B cell (primary cell): ENCODE results near the gene ACTN1. TPM values are rescaled to one million over a fixed set of nuclear protein-coding genes. Genes with fewer than 3 reads are reported as not detected.

Experiments
- ATAC-seq: fragments of 200-7000 bp; cut with Tn5 transposase; one replicate; pipeline ENCODE4 v1.10.0; 2021; ENCODE audit warnings: low read depth, mild to moderate bottlenecking, moderate number of reproducible peaks, moderate library complexity
- CTCF ChIA-PET: fragments of 350-600 bp; sonication (Branson Sonifier 250); formaldehyde crosslinking; loops from one replicate; lab custom pipeline; 2021; ENCODE audit warnings: antibody characterized with exemption, inconsistent platforms; lab: Charles Lee
- POLR2A ChIA-PET: fragments of 350-600 bp; sonication (Branson Sonifier 250); formaldehyde crosslinking; loops from one replicate; lab custom pipeline; 2021; ENCODE audit warnings: antibody characterized with exemption; lab: Charles Lee
- DNase-seq: peaks from one replicate; pipeline ENCODE4 v3.0.0; 2013
- H2AFZ ChIP-seq: 2 replicates; pipeline ENCODE4 v1.6.1; 2012; ENCODE audit warnings: mild to moderate bottlenecking, low read depth, low read length; ENCODE audit not compliant: insufficient read depth, poor library complexity, severe bottlenecking
- H3K27ac ChIP-seq, 2 donors: 1 replicate in 1 of 2; 2 replicates in 1 of 2; pipeline ENCODE4 v1.5.1; 2012 to 2013; ENCODE audit warnings: low read length in 2 of 2, mild to moderate bottlenecking in 2 of 2, moderate library complexity in 1 of 2
- H3K27me3 ChIP-seq, 4 experiments: fragments of 200-600 bp in 1 of 4; sonication (generic) in 1 of 4; replicated peaks in 1 of 4; 1 replicate in 2 of 4; 2 replicates in 2 of 4; pipeline versions ENCODE4 v1.6.1 to v1.7.0; 2013 to 2016; ENCODE audit warnings: low read length in 3 of 4, mild to moderate bottlenecking in 2 of 4, mixed read lengths in 1 of 4, moderate library complexity in 1 of 4; ENCODE audit not compliant: insufficient read depth in 4 of 4, control insufficient read depth in 3 of 4; ENCODE audit errors: control extremely low read depth in 1 of 4
- H3K36me3 ChIP-seq, 2 experiments: replicated peaks in 1 of 2; 1 replicate in 1 of 2; 2 replicates in 1 of 2; pipeline versions ENCODE4 v1.6.1 to v1.7.1; 2013; ENCODE audit warnings: low read length in 1 of 2; ENCODE audit not compliant: insufficient read depth in 2 of 2, control insufficient read depth in 1 of 2; ENCODE audit errors: control extremely low read depth in 1 of 2, extremely low read depth in 1 of 2
- H3K4me1 ChIP-seq, 2 donors: fragments of 200-600 bp in 1 of 2; sonication (generic) in 1 of 2; 1 replicate in 1 of 2; 2 replicates in 1 of 2; pipeline versions ENCODE4 v1.5.1 to v1.6.1; 2013 to 2017; ENCODE audit warnings: low read length in 2 of 2; ENCODE audit not compliant: control insufficient read depth in 2 of 2, insufficient read depth in 2 of 2
- H3K4me2 ChIP-seq: replicated peaks from 2 replicates; pipeline ENCODE3; 2012; ENCODE audit warnings: mild to moderate bottlenecking, low read depth, low read length; ENCODE audit not compliant: poor library complexity, severe bottlenecking
- H3K4me3 ChIP-seq, 5 experiments: fragments of 200-600 bp in 1 of 5; sonication (generic) in 1 of 5; 1 replicate in 3 of 5; 2 replicates in 2 of 5; pipeline versions ENCODE4 v1.5.1 to v1.7.0; 2011 to 2016; ENCODE audit warnings: low read length in 4 of 5, mild to moderate bottlenecking in 4 of 5, low read depth in 2 of 5, control low read depth in 1 of 5, moderate library complexity in 1 of 5; ENCODE audit not compliant: insufficient read depth in 1 of 5; ENCODE audit errors: control extremely low read depth in 1 of 5, extremely low read depth in 1 of 5
- H3K79me2 ChIP-seq: fragments of 200-600 bp; sonication (generic); one replicate; pipeline ENCODE4 v1.6.0; 2016; ENCODE audit warnings: low read length; ENCODE audit not compliant: control insufficient read depth, insufficient read depth
- H3K9ac ChIP-seq: fragments of 200-600 bp; sonication (generic); 2 replicates; pipeline ENCODE4 v1.6.1; 2017; ENCODE audit warnings: mild to moderate bottlenecking, low read length, moderate library complexity
- H3K9me3 ChIP-seq, 3 donors: one replicate each; pipeline versions ENCODE4 v1.6.1 to v1.7.1; 2013; ENCODE audit warnings: low read length in 2 of 3; ENCODE audit not compliant: control insufficient read depth in 2 of 3, insufficient read depth in 1 of 3; ENCODE audit errors: control extremely low read depth in 1 of 3
- H4K20me1 ChIP-seq: 2 replicates; pipeline ENCODE4 v1.6.0; 2012; ENCODE audit warnings: mild to moderate bottlenecking, low read length; ENCODE audit not compliant: insufficient read depth, control insufficient read depth, poor library complexity, severe bottlenecking
- H3K27ac Mint-ChIP-seq: one replicate; pipeline ENCODE4 v1.8.0; 2021; ENCODE audit warnings: mixed read lengths
- H3K27me3 Mint-ChIP-seq: one replicate; pipeline ENCODE4 v1.8.0; 2021; ENCODE audit warnings: mixed read lengths
- H3K4me1 Mint-ChIP-seq: one replicate; pipeline ENCODE4 v1.8.0; 2021; ENCODE audit warnings: mixed read lengths
- H3K4me3 Mint-ChIP-seq: one replicate; pipeline ENCODE4 v1.8.0; 2021; ENCODE audit warnings: mixed read lengths
- H3K9me3 Mint-ChIP-seq: one replicate; pipeline ENCODE4 v1.8.0; 2022; ENCODE audit warnings: mixed read lengths; ENCODE audit not compliant: insufficient read depth
- CTCF ChIP-seq: fragments of 200-600 bp; IDR thresholded peaks from one replicate; pipeline ENCODE4 v1.8.0; 2022; ENCODE audit warnings: antibody characterized with exemption, mild to moderate bottlenecking
- EZH2 ChIP-seq: IDR thresholded peaks from 2 replicates; pipeline ENCODE4 v1.6.1; 2012; ENCODE audit warnings: borderline replicate concordance, low read depth, mild to moderate bottlenecking, moderate library complexity, low read length; ENCODE audit not compliant: insufficient read depth, poor library complexity, severe bottlenecking
- WGBS: methylation state at CpG from one replicate; pipeline ENCODE4 v1.1.5; 2013; ENCODE audit warnings: missing lambda C conversion rate; ENCODE audit not compliant: insufficient coverage; 5-methylcytosine and 5-hydroxymethylcytosine counted together
- intact Hi-C: fragments of 100-400 bp; cut with micrococcal nuclease; formaldehyde crosslinking; loops from one replicate; pipeline ENCODE4 v1.10.0; 2022
- polyA plus RNA-seq: library from polyadenylated mRNA; depleted of rRNA; stranded (reverse); fragments of >200 nt; gene quantifications from 2 replicates; pipeline ENCODE4 v1.2.3, GENCODE V29; 2012
- total RNA-seq, 2 donors: library from RNA; stranded (reverse); fragments of 120-200 nt in 1 of 2; gene quantifications; 1 replicate in 1 of 2; 2 replicates in 1 of 2; pipeline versions ENCODE4 v1.2.3 to v1.2.4, GENCODE V29; 2013 to 2022

The ACTN1 gene
- total and polyA plus RNA-seq, 2 donors (not counting 1 experiment from before 2014, with no cell fraction given): 0.74 to 0.89 TPM

DNA sequence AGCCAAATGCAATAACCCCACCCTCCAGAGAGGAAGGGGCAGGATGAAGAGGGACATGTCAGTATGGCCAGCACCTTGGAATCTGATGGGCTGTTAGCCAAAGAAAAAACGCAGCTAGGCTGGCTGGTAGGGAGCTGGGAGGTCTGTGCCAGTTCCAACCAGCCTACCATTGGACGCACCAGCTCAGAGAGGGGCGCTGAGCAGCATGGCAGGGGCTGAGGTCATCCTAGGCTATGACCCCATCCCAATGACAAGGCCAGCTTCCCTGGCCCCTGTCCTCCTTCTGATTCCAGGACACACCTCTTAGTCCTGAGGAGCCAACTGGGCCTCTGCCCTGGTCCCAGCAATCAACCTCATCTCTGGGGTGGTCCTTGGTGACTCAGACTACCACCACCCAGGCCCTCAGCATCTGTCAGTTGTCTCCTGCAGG, 12.2 kb downstream of the ACTN1 start:
- H3K9me3 Mint-ChIP-seq: no peaks in the 10 kb centered on the region
- H3K27ac Mint-ChIP-seq: no peak overlapping the region
- intact Hi-C loops: no loop called here
- H3K36me3 ChIP-seq: no peaks in the 10 kb centered on the region
- H3K4me1 Mint-ChIP-seq: no peaks in the 10 kb centered on the region
- no peak overlapping the region for H2AFZ ChIP-seq
- H3K79me2 ChIP-seq: no peaks in the 10 kb centered on the region
- ChIA-PET CTCF (interaction anchor here (1.3 kb wide), 1 partner anchor 104 kb away, joined by 3 read pairs; no protein-coding TSS in a partner anchor), POLR2A (no interaction called here)
- no peak overlapping the region for H3K9ac ChIP-seq
- H3K4me3 ChIP-seq: no peak overlapping the region
- no peak overlapping the region for H3K4me3 Mint-ChIP-seq
- WGBS: 89% methylated on average over 3 of the region's 3 CpGs
- no peak overlapping the region for H3K27ac ChIP-seq
- no peak overlapping the region for H3K4me2 ChIP-seq
- ATAC-seq (no peak), DNase-seq (no peak)
- no peak for TF ChIP-seq EZH2
- no peak for TF ChIP-seq CTCF
- H3K9me3 ChIP-seq: no peaks in the 10 kb centered on the region
- H3K27me3 Mint-ChIP-seq: peaks cover 9% of the 10 kb centered on the region
- H4K20me1 ChIP-seq: no peaks in the 10 kb centered on the region
- no peaks in the 10 kb centered on the region for H3K27me3 ChIP-seq
- H3K4me1 ChIP-seq: no peaks in the 10 kb centered on the region

DNA sequence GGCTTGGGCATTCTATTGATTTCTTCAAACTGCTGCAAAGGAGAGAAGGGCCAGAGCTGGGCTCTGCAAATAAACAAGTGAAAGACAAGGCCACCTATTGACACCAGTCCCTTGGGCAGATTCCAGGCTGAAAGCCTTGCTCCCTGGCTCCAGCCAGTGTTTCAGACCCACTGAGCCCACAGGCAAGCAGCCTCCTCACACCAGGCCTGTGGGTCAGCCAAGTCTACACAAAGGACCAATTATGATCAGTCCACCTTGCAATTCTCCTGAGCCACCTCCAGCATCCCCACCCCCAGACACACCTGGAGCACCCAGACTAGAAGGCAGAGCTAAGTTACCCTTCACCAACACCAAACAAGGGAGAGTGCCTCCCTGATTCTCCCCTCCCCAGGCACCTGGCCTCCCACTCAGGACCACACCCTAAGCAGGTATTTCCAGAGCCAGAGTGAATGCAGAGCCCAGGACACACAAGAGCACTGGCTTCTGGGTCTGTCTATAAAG, 13.8 kb downstream of the ACTN1 start:
- no peak overlapping the region for H3K27ac ChIP-seq
- H3K27ac Mint-ChIP-seq: no peak overlapping the region
- peaks cover 14% of the 10 kb centered on the region for H3K27me3 Mint-ChIP-seq
- intact Hi-C loops: no loop called here
- H3K4me2 ChIP-seq: no peak overlapping the region
- DNase-seq: no peak
- H3K4me3 Mint-ChIP-seq: no peak overlapping the region
- H3K27me3 ChIP-seq: no peaks in the 10 kb centered on the region
- no peak overlapping the region for H3K9ac ChIP-seq
- H3K9me3 Mint-ChIP-seq: no peaks in the 10 kb centered on the region
- H3K36me3 ChIP-seq: no peaks in the 10 kb centered on the region
- POLR2A ChIA-PET: no interaction called here
- no peak overlapping the region for H2AFZ ChIP-seq
- H4K20me1 ChIP-seq: no peaks in the 10 kb centered on the region
- H3K4me1 ChIP-seq: no peaks in the 10 kb centered on the region
- no peaks in the 10 kb centered on the region for H3K79me2 ChIP-seq
- no peak overlapping the region for H3K4me3 ChIP-seq
- CTCF ChIA-PET: no interaction called here
- no peaks in the 10 kb centered on the region for H3K4me1 Mint-ChIP-seq
- ATAC-seq: no peak
- H3K9me3 ChIP-seq: no peaks in the 10 kb centered on the region
- no peak for TF ChIP-seq CTCF
- TF ChIP-seq EZH2: no peak
